HG02642 (cell line): ENCODE measurements around the gene UBAP1.
"Not testable (repeated sequence)": the region's sequence is repeated elsewhere in the genome, so short reads cannot be mapped to it uniquely, and the experiment has no call there.

Source experiments
- ATAC-seq: cut with Tn5 transposase; IDR thresholded peaks from one replicate; pipeline ENCODE4 v1.9.1; 2021; ENCODE audit warnings: mild to moderate bottlenecking; ENCODE audit not compliant: unreplicated experiment, poor library complexity

The UBAP1 gene

GRCh38 chr9:34178436-34179212 lies at the start of gene UBAP1:
Gene UBAP1, plus strand, starts transcription at chr9:34179043. Its CDS starts 41,872 bp downstream, at chr9:34220915.
- peak; percentile 99 for ATAC-seq

DNA sequence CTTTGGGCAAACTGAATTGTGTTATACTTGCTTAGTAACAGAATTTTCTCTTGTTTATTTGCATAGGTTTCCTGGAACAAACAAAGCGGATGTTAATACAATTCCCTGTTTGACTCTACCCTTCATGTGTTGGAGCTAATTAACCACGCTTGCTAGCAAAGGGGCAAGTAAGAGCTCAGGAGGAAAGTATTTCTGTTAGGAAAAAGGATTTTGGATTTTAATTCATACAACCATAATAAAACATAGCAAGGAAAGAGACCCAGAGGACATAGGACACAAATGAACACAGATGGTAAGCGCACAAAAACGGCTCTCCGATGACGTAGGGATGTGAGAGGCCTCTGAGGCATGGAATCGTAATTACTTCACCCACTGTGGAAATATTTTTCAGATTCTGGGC lies 47.3 kb upstream of the UBAP1 start:
- no peak for ATAC-seq

- no peak for ATAC-seq
These were observed 45.4 kb upstream of the UBAP1 start for GRCh38 chr9:34133436-34133949.

- no peak for ATAC-seq
These were observed 44.3 kb upstream of the UBAP1 start for GRCh38 chr9:34134521-34134920.

DNA sequence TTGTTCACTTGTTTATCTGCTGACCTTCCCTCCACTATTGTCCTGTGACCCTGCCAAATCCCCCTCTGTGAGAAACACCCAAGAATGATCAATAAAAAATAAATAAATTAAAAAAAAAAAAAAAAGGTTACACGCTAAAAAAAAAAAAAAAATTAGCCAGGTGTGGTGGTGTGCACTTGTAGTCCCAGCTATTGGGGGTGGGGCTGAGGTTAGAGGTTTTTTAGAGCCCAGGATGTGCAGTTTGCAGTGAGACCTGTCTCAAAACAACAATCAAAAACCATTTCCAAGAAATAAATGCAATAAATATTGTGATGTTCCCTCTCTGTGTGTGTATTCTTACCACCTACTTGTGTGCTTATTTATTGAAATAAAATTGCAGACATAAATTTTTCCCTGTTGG lies 40.2 kb upstream of the UBAP1 start:
- not testable (repeated sequence) for ATAC-seq

- ATAC-seq, result no peak
These were observed 39.2 kb upstream of the UBAP1 start for GRCh38 chr9:34139477-34140146.

DNA sequence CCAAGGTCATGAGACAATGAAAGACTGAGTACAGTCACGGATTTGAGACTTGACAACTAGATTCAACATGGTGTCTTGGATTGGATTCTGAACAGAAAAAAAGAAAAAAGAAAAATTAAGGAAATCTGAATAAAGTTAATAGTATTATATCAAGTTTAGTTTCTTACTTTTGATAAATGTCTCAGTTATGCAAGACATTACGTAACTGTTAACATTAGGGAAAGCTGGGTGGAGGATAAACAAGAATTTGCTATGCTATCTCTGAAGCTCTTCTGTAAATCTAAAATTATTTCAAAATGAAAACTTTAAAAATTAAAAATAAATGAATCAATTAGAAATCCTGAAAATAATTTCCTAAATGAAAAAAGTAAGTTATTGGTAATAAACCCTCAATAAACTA lies 38.0 kb upstream of the UBAP1 start:
- no peak for ATAC-seq

DNA sequence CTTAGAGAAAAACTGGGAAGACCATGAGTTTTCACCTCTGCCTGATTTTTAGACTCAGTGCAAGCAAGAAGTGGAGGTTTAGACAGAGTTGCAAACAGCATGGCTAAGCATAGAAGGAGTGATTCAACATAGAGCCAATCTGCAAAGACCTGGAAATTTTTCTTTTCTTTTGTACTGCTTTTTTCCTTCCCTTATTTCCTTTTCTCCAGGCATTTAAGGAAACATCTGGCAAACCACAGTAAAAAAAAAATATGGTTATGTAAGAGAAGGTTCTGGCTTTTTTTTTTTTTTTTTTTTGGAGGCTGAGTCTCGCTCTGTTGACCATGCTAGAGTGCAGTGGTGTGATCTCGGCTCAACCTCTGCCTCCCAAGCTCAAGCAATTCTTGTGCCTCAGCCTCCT lies 35.7 kb upstream of the UBAP1 start:
- ATAC-seq, result no peak

- ATAC-seq, result no peak
These were observed 33.7 kb upstream of the UBAP1 start for GRCh38 chr9:34145165-34145564.

DNA sequence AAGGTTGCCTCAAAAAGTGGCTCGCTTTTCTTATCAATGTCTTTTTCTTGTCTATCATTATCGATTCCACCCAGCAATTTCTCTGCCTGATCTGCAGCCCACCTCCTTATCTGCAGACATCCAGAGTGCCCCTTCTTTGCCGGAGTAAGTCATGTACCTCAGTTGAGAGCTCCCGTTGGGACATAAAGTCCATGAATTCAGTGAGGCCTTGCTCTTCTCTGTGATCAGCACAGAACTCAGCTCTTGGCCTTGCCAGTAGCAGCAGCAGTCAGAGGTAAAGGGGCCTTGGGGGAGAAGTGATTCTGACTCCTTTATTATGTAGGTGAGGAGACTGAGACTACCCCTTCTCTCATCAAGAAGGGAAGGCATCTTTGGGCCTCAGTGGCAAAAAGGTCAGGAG lies 27.4 kb upstream of the UBAP1 start:
- ATAC-seq, result no peak

GRCh38 chr9:34154057-34154456 lies 24.8 kb upstream of the UBAP1 start:
- ATAC-seq, result no peak

DNA sequence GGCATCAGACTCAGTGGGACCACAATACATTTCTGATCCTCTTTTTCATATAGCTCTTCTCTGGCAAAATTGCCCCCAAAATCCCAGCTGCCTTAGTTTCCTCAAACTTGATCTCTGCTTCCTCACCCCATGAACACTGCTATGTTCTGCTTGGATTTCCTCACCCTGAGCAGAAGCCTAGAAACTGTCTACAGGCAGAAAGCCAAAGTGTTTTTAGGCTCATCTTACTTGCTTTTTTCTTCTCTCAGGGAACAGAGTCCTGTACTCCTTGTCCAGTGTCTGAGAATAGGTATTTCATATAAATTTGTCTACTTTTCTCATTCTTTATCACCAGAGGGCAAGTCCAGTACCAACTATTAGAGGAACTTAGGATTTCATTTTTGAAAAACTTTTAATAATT lies 21.5 kb upstream of the UBAP1 start:
- ATAC-seq, result no peak

GRCh38 chr9:34157898-34158297 lies 20.9 kb upstream of the UBAP1 start:
- no peak for ATAC-seq

DNA sequence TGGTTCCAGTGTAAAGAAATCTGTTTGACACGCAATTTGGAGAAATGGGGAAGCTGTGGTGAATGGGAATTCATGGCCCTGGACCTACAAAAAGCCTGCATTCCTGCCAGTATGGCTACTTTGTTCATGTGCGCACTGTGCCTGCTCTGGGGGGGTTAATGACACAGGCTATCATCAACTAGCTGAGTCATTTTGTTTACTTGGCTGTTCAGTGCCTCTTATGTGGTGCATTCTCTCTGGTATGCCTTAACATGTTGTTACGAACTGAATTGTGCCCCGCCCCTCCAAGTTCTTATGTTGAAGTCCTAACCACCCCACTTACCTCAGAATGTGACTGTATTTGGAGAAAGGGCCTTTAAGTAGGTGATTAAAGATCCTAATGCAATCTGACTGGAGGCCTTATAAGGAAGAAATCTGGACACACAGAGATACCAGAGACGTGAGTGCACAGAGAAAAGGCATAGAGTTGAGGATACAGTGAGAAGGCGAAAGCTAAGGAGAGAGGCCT lies 20.4 kb upstream of the UBAP1 start:
- ATAC-seq, result no peak

- no peak for ATAC-seq
These were observed 15.4 kb upstream of the UBAP1 start for GRCh38 chr9:34163434-34163833.

- no peak for ATAC-seq
These were observed 9.7 kb upstream of the UBAP1 start for GRCh38 chr9:34169125-34169524.

GRCh38 chr9:34170237-34170991 lies 8.4 kb upstream of the UBAP1 start:
- no peak for ATAC-seq

DNA sequence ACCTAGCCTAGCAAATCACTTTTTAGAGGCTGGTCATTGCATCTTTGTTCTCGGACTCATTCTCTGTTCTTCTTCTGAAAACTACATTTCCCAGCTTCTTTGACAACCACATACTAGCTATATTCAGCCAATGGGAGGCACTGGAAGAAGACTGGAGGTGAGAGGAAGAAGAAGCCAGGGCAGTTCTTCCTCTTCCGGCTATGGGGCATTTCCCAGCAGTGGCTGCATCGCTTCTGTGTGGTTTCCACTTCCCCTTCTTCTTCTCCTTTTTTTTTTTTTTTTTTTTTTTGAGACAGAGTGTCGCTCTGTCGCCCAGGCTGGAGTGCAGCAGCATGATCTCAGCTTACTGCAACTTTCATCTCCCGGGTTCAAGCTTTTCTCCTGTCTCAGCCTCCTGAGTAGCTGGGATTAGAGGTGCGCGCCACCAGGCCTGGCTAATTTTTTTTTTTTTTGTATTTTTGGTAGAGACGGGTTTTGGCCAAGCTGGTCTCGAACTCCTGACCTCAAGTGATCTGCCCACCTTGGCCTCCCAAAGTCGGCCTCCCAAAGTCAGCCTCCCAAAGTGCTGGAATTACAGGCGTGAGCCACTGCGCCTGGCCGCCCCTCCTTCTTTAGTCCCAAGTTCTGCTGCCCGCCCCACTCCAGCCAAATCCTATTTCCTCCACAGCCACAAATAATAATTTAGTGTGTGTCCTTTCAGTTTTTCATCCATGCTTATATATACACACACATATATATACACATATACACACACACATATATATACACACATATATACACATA lies 6.9 kb upstream of the UBAP1 start:
- peak; percentile 71 for ATAC-seq

DNA sequence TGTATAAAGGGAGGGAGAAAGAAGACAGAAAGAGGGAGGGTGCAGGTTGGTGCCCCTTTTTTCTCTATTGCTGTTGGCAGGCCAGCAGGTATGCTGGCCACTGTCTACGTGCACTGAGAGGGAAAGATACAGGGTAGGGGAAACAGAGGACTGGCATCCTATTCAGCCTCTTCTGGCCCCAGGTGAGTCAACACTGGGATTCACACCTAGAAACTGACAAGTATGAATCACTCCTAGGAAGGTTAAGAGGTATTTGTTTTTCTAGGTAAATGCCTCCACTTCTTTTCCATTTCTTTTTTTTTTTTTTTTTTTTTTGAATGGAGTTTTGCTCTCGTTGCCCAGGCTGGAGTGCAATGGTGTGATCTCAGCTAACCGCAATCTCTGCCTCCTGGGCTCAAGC lies 2.8 kb upstream of the UBAP1 start:
- ATAC-seq, result no peak
